Suppressor macrophage treated with lipopolysaccharide for 1 hour (primary cell): ENCODE results near the gene OGFOD2.
"Not testable (repeated sequence)": the region's sequence is repeated elsewhere in the genome, so short reads cannot be mapped to it uniquely, and the experiment has no call there.

Experiments used
- DNase-seq, 3 donors: peaks; one replicate each; pipeline ENCODE4 v3.0.0-alpha.2; 2020 to 2022

The OGFOD2 gene

DNA sequence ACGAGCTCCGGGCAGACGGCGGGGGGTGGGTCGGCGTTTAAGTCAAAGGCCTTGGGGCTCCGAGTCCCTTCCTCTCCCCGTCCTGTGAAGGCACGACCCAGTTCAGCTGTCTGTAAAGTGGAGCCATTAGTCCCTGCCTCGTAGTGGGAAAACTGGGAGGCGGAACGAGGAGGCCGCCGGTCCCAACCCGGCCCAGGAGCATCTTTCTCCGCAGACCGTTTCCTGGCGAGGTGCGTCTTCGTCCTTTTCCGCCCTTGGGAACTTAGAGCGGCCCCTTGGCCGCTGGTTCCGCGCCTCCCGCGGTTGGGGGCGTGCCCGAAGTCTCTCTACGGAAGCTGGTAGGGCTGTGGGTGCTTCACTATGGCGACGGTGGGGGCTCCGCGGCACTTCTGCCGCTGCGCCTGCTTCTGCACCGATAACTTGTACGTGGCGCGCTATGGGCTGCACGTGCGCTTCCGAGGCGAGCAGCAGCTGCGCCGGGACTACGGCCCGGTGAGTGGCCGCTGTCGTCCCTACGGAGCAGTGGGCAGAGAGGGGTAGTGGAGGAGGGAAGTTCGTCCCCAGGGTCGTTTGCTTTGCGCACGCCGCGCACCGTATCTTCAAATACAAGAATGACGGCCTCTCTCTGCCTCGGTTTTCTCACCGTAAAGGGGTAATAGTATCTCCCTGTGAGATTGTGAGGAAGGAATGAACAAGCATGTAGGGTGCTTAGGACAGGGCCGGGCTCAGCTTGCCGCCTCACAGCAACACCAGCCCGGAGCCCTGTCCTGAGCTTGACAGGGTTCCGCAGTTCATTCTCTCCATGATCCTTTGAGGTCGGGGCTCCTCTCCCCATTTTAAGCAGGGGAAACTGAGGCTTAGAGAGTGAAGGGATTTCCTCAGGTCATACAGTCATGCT is at the start of gene OGFOD2:
OGFOD2 (plus strand) TSS at position 353 of the 898 bp plus-strand sequence; CDS start at position 361, 8 bp downstream.
- peak; percentile 94 to 96 (median 96) for DNase-seq

DNA sequence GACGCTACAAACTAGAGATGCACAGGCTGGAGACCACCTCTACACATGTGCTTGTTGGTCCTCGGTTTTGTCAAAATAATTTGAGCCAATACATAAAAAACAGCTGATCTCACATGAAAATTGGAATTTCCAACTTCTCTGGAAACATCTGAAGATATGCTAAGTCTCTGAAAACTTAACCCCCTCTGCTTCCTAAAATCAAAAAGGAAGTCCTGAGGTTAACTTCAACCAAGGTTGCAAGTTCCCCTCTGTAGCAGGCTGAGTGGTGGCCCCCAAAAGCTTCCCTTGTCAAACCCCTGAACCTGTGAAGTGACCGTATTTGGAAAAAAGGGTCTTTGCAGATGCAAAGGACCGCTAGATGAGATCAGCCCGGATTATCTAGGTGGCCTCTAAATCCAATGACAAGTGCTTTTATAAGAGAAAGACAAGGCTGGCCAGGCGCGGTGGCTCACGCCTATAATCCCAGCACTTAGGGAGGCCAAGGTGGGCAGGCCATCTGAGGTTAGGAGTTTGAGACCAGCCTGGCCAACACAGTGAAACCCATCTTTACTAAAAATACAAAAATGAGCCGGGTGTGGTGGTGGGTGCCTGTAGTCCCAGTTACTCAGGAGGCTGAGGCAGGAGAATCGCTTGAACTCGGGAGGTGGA is 47.2 kb upstream of the OGFOD2 start:
- peak; percentile 54 to 76 (median 76) for DNase-seq

DNA sequence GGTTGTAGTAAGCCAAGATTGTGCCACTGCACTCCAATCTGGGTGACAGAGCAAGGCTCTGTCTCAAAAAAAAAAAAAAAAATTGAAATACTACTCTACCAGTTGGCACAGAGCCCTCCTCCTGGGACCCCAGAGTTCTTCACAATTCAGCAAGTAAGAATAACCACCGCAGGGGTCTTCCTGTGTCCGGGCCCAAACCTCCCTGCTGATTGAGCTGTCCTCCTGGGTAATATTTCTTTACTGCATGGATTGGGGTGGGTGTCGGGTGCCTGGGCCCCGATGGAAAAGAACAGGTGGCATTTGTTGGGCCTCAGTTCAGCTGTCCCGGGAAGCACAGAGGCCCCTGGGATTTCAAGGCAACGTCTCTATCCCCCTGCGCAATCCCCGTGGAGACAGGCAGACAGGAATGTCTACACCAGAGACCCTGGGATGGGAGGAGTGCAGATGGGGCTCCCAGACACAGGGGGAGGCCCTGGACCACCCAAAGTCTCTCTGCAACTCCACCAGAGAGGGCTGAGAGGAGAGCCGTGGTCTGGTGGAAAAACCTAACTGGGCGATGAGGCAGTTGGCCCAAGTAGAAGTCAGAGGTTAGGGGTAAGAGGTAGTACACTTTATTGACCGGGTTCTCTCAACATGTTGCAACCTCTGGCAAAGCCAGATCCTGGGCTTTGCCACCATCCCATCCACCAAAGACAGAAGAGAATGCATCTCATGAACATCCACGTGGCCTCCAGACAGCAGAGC is 46.5 kb upstream of the OGFOD2 start:
- DNase-seq: no peak

DNA sequence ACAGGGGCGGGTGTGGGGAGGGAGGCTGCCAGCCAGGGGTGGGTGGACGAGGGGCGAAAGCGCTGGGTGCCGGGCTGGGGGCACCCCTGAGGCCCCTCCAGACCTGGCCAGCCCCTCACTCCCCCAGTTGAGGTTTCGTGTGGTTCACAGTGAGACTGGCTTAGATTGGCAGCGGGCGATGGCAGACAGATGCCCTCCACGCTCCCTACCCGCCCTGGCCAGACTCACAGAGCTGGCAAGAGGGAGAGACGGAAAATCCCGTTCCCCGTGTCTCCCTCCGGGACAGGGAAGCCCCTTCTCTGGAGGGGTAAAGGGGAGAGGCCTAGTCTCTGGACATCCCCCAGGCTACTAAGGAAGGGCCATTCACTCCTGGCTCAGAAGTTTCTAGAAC is 45.9 kb upstream of the OGFOD2 start:
- no peak for DNase-seq

DNA sequence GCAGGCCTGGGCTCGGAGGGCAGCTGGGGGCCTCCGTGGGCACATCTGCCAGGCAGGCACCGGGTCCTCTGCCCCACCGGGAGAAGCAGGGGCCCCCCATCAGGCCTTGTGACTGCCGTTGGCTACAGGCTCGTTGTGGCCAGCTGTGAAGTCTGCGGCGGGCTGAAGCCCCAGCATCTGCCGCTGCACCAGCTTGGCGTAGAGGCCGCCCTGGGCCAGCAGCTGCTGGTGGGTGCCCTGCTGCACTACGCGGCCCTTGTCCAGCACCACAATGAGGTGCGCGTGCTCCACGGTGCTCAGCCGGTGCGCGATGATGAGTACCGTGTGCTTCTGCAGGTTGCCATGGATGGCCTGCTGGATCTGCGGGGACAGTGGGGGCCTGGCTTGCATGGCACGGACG is 45.2 kb upstream of the OGFOD2 start:
- no peak for DNase-seq

DNA sequence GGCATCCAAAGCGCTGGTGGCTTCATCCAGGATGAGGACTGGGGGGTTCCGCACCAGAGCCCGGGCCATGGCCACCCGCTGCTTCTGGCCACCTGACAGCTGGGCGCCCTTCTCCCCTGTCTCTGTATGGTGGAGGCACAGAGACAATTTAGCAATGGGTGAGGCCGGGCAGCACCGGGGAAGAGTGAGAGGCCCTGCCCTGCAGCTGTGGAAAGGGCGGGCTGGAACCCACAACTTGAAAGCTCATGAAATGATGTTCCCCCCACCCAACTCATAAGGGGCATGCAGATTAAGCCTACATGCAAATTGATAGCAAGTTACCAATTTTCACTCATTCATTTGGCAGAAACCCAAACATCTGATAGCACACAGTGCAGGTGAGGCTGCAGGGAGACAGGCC is 42.8 kb upstream of the OGFOD2 start:
- DNase-seq: no peak

DNA sequence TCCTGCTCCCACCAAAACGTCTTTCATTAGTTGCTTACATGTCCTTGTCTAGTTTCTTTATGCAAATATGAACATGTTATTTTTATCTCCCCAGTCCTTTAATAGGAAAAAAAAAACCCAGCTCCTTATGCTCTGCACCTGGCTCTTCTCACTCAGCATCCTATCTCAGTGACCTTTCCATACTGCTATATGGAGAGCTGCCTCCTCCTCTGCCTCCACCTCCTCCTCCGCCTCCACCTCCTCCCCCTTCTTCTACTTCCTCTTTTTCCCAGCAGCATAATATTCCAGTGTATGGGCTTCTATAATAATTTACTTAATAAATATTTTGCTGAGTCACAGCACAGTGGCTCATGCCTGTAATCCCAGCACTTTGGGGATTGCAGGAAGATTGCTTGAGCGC is 40.3 kb upstream of the OGFOD2 start:
- DNase-seq: no peak

DNA sequence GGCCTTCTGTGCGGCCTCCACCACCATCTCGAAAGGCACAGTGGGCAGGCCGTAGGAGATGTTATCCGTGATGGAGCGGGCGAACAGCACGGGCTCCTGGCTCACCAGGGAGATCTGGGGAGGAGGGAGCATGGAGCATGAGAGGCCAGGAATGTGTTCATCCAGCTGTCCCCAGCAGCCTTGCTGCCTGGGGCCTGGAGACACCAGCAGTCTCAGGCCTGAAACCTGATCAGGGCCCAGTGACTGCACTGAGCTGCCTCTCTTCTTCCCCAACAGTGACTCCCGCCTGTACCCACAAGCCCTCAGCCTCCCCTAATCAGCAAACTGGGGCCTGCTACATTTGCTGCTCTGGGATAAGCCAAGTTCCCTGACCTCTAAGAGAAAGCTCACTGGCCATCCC is 39.7 kb upstream of the OGFOD2 start:
- no peak for DNase-seq

DNA sequence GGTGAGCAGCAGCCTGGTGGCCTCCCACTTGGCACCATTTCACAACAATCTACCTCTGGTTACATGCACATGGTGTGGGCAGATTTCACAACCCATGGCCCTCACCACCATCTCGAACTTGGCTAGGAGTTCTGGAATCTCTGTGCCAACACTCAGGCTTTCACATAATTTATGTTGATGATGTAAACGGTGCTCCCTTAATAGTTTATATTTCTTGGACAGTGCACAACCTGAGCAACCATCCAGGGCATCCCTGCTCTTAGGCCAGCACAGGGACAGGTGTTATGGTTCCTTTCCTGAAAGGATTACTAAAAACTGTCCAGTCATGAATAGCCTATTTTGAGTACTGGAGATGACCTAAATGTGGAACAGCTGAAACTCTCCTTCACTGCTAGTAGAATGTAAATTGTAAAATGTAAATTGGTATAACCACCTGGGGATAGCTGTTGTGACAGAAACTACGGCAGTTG is 37.4 kb upstream of the OGFOD2 start:
- DNase-seq: peak in 2 of 3 donors; percentile 24 to 31

DNA sequence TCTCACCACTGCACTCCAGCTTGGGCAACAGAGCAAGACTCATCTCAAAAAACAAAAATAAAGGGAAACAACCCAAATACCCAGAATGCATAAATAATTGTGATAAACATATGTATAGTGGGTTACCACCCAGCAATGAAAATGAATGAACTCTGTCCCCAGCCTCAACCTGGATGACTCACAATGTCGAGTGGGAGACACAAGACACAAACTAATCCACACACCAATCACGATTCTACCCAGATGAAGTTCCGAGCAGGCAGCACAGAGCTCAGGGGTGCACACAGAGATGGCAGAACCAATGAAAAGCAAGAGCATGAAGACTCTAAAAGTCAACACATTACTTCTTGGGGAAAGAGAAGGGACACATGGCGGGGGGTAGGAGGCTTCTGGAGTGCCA is 35.9 kb upstream of the OGFOD2 start:
- no peak for DNase-seq

DNA sequence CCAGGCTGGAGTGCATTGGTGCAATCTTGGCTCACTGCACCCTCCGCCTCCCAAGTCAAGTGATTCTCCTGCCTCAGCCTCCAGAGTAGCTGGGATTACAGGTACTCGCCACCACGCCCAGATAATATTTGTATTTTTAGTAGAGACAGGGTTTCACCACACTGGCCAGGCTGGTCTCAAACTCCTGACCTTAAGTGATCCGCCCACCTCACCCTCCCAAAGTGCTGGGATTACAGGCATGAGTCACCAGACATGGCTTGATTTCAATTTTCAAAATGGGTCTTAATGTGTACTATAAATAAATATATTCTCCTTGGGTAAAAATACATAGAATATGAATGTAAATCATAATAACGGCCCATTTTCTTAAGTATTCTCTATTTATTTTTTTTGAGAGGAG is 33.7 kb upstream of the OGFOD2 start:
- DNase-seq: not testable (repeated sequence)

DNA sequence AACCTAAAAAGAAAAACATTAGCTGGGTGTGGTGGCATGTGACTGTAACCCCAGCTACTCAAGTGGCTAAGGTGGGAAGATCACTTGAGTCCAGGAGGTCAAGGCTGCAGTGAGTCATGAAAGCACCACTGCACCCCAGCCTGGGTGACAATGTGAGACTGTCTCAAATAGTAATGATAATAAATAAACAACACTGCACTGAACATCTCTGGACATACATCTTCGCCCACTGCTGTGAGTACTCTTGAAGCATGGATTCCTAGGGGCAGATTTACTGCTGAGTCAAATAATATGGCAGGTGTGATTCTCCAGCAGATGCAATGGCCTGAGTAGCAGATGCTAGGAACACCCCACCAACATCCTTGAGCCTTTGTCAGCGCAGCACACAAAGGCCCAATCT is 32.4 kb upstream of the OGFOD2 start:
- no peak for DNase-seq

DNA sequence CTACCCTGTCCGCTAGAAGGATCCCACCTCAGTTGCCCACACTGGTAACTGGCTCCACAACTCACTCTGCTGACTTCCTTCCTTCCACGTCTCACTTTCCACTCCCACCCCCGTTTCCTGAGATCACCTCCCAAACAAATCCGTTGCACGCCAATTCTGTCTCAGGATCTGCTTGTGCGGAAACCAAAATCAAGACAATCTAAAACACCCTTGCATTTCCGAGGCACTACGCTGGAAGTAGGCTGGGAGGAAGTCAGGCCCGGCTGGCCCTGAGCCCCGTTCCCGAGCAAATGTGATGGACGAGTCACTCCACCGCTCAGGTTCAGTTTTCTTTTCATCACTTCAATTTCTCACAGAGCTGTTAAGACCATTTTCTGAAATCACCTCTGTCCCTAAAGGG is 31.8 kb upstream of the OGFOD2 start:
- peak; percentile 64 to 65 (median 64) for DNase-seq

DNA sequence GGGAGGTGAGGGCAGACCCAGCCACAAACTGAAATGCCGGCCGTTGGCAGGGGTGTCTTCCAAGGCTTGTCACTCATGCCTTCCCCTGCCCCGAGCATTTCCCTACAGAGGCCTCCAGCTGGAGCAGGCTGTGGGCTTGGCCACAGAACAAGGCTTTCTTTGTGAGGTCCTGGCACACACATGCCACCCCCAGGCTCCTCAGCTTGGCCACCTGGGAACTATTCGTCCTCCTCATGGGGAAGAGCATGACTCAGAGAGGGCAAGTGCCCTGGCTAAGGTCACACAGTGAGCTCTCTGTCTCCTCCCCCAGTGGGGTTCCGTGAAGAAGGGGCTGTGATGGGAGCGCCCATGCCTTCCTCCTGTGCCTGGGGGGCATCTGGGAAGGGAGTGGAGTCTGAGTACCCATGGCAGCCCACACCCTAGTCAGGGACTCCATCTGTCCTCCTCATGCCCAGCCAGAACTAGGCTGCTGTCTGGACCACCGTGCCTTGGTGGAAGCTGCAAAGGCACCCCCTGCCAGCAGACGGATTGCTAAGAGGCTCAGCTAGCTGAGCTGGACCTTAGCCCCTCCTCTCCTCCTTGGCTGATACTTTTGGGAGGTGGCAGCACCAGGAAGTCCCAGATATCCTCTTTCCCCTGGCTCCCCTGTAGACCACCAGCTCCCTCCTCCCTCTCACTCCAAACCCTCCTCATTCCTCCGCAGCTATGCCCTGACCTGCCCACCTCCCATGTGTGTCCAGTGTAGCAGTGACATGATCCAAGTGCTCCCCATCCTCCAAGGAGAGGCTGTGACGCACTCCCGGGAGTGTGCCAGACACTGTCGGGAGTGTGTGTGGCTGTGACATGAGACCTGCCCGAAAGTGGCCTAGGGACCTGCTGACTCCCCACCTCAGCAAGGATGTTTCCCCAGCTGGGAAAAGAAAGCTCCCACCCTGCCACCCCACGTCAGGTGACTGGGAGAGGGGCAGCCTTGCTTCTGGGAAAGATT is 30.1 kb upstream of the OGFOD2 start:
- DNase-seq: peak in 2 of 3 donors; percentile 29 to 30

DNA sequence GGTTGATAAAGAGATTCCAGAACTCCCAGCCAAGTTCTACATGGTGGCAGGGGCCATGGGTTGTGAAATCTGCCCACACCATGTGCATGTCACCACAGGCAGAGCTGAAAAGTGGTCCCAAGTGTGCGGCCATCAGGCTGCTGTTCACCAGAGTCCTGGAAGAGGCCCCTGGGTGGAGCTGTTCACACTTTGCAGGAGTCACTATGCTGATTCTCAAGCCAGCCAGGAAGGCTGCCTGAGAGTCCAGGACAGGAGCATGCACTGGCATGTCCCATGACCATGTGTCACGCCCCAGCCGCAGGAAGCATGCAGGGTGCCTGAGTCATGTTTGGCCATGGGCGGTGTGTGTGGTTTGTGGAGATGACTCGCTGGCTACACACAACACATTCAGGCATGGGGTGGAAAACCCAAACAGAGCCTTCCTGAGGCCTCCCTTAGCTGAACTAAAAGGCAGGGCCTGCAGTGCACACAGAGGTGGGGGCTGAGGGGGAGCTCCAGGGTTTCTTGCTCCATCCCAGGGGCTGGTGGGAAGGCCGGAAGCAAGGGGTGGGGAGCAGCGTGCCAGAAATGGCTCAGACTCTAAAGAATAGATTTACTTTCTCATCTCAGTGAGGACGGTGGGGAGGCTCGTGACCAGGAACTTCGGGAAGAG is 28.2 kb upstream of the OGFOD2 start:
- peak; percentile 97 to 99 (median 99) for DNase-seq

DNA sequence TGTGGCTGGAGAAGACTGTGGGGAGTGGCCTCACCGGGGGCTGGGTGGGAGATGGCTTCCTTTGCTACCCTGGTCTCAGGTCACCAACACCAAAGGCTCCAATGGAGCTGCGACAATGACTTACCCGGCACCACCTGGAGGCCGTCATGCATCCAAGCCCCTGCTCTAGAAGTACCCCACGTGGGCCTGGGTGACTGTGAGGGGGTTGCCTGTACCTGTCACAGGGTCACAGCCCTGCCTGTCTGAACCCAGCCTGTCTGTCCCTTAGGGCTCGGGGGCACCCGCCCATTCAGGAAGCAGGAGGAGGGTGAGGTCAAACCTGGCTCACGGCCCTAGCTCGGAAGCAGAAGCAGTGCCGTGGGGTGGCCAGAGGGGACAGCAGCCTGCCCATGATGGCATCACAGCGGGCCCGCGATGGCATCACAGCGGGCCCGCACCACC is 27.7 kb upstream of the OGFOD2 start:
- DNase-seq: peak; percentile 78 to 88 (median 82)

DNA sequence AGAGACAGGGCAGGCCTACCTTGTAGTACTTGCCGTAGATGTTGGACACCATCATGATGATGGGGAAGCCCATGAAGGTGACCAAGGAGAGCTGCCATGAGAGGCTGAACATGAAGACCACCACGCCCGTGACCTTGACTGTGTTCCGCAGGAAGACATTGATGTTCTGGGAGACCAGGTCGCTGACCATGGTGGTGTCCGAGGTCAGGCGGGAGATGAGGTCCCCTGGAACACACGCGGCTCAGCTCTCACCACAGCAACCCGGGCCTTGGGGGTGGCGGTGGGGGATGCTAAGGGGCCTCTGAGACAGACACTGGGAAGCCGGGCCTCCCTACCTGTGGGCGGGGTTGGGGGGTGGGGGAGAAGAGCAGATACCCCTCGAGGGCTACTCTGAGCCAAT is 26.4 kb upstream of the OGFOD2 start:
- no peak for DNase-seq

DNA sequence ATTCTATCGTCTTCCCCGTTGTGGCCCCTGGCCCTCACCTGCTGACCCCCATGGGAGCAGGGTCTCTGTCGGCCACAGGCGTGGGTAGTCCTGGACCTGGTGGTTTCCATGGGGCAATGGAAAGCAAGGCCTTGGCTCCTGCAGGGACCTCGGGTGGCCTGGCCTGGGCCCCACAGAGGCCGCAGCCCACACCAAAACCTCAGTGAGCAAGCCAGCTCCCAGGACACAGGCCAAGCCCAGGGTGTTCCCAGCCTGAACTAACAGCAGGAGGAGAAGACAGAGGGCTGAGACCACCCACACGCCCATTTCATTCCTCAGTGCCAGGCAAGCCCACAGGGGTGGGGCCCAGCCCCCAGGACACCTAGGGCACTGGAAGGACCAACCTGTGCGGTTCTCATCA is 25.6 kb upstream of the OGFOD2 start:
- no peak for DNase-seq

DNA sequence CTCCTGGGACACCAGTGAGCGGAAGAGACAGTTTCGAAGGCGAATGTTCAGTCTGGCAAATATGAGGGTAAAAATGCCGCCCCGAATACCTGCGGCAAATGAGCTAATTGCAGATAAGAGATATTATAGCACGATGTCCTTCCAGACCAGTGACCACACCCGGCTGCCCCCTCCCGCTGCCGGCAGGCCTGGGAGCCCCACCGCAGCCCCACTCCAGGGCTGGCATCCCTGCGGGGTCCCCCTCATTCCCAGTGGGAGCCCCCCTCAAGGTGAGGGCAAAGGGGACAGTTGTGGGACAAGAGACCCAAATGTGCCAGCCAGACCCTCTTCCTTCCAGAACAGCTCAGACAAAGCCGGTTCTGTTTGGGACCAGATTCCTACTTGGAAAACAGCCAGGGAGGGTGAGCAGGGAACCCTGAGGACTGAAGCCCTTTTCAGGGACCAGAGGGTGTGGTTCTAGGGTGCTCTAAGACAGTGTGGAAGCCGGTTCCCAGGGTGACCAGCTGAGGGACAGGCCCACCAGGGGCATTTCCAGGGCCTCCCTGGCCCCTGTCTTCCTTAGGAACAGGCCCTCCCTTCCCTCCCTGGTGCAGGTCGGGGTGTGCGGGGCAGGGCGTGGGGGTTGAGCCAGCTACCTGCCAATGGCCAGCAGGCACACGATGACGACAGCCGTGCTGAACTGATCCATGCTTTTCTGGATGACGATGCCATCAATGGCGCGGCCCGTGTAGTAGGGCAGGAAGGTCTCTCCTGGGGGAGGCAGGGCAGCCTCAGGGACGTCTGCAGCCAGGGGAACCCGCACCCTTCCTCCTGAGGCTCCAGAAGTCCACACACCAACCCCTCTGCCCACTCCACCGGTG is 25.0 kb upstream of the OGFOD2 start:
- DNase-seq: no peak

DNA sequence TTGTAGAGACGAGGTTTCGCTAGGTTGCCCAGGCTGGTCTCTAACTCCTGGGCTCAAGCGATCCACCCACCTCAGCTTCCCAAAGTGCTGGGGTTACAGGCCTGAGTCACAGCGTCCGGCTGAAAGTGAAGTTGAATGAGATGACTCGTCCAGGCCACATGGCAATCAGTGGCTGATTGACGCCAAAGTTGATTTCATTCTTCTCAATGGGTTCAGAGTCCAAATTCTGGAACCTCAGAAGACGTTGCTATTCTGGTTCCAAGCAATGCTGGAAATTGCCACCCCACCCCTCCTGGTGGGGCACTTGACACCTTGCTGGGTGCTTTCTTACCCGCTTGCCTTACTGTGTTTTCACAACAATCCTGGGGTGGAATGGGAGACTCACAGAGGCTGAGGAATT is 23.6 kb upstream of the OGFOD2 start:
- peak; percentile 81 to 90 (median 89) for DNase-seq
